H1 (cell line): ENCODE results near the gene LRR1. TPM values are rescaled to one million over a fixed set of nuclear protein-coding genes. Genes with fewer than 3 reads are reported as not detected.

Source experiments
- ATF2 ChIP-seq: IDR thresholded peaks from 2 replicates; pipeline ENCODE4 v1.6.1; 2012; ENCODE audit warnings: low read length, inconsistent platforms
- CBX5 ChIP-seq: fragments of 300-800, 300-1000 bp; sonication (generic); IDR thresholded peaks from 2 replicates; pipeline ENCODE4 v1.7.1; 2016; ENCODE audit warnings: antibody characterized with exemption, low read length, low read depth
- CEBPB ChIP-seq: IDR thresholded peaks from 2 replicates; pipeline ENCODE4 v1.6.1; 2012; ENCODE audit warnings: low read depth, low read length
- EGR1 ChIP-seq: IDR thresholded peaks from 2 replicates; pipeline ENCODE4 v1.6.1; 2011; ENCODE audit warnings: low read depth, low read length, borderline replicate concordance
- EP300 ChIP-seq, 2 experiments: IDR thresholded peaks; 1 replicate in 1 of 2; 2 replicates in 1 of 2; pipeline ENCODE4 v1.6.1; 2011 to 2012; ENCODE audit warnings: low read depth in 2 of 2, low read length in 2 of 2, mild to moderate bottlenecking in 2 of 2, borderline replicate concordance in 1 of 2, inconsistent platforms in 1 of 2, moderate library complexity in 1 of 2
- EZH2 ChIP-seq: fragments of 200-600 bp; sonication (generic); IDR thresholded peaks from 2 replicates; pipeline ENCODE4 v1.7.1; 2012; ENCODE audit warnings: low read depth, mild to moderate bottlenecking, moderate library complexity, low read length, inconsistent platforms; ENCODE audit not compliant: severe bottlenecking
- GABPA ChIP-seq: IDR thresholded peaks from 2 replicates; pipeline ENCODE4 v1.6.1; 2011; ENCODE audit warnings: mild to moderate bottlenecking, low read length, moderate library complexity, borderline replicate concordance; ENCODE audit not compliant: insufficient read depth
- HDAC2 ChIP-seq, 2 experiments: fragments of 300-600 bp in 1 of 2; sonication (generic) in 1 of 2; IDR thresholded peaks; 2 replicates each; pipeline ENCODE4 v1.6.1; 2011 to 2012; ENCODE audit warnings: low read depth in 2 of 2, low read length in 2 of 2, mild to moderate bottlenecking in 2 of 2, moderate library complexity in 2 of 2, borderline replicate concordance in 1 of 2, inconsistent platforms in 1 of 2
- JUN ChIP-seq: IDR thresholded peaks from 2 replicates; pipeline ENCODE4 v1.6.1; 2011; ENCODE audit warnings: low read depth, mild to moderate bottlenecking, improper control_type of control experiment, low read length
- KDM5A ChIP-seq: fragments of 200-600 bp; IDR thresholded peaks from 2 replicates; pipeline ENCODE4 v1.7.1; 2012; ENCODE audit warnings: mild to moderate bottlenecking, low read length, inconsistent platforms, mixed read lengths
- MAFK ChIP-seq: IDR thresholded peaks from 2 replicates; pipeline ENCODE4 v1.6.1; 2012; ENCODE audit warnings: low read depth, mild to moderate bottlenecking, improper control_type of control experiment, low read length
- POU5F1 ChIP-seq: IDR thresholded peaks from 2 replicates; pipeline ENCODE4 v1.6.1; 2011; ENCODE audit warnings: low read depth, mild to moderate bottlenecking, low read length, moderate library complexity
- RBBP5 ChIP-seq: IDR thresholded peaks from 2 replicates; pipeline ENCODE4 v1.7.1; 2012; ENCODE audit warnings: low read depth, mild to moderate bottlenecking, inconsistent platforms, low read length, moderate library complexity, borderline replicate concordance
- RNF2 ChIP-seq: fragments of 200-900, 300-1000 bp; sonication (generic); IDR thresholded peaks from 2 replicates; pipeline ENCODE4 v1.7.1; 2016; ENCODE audit warnings: borderline replicate concordance, low read depth, mild to moderate bottlenecking, antibody characterized with exemption, low read length; ENCODE audit not compliant: poor library complexity, severe bottlenecking; ENCODE audit errors: missing control alignments
- SRF ChIP-seq: IDR thresholded peaks from 2 replicates; pipeline ENCODE4 v1.6.1; 2011; ENCODE audit warnings: mild to moderate bottlenecking, low read depth, low read length, moderate library complexity
- TBP ChIP-seq: IDR thresholded peaks from 2 replicates; pipeline ENCODE4 v1.6.1; 2011; ENCODE audit warnings: low read depth, low read length, improper control_type of control experiment
- polyA plus RNA-seq, 7 experiments: library from polyadenylated mRNA; depleted of rRNA in 3 of 7; stranded (reverse) in 5 of 7; unstranded in 2 of 7; fragments of >200 nt in 5 of 7; fragments of 200-250 nt in 2 of 7; gene quantifications; 1 replicate in 5 of 7; 2 replicates in 1 of 7; 4 replicates in 1 of 7; pipeline versions ENCODE4 v1.2.1 to v1.2.3, GENCODE V29; 2011 to 2013; ENCODE audit warnings: missing spikeins in 2 of 7, mixed read lengths in 2 of 7
- total RNA-seq: library from RNA; stranded (reverse); fragmentation: NEBNext Ultra II Directional; extraction: Animal tissue kit (Norgen Biotek cat#: 25700); gene quantifications from 2 replicates; pipeline ENCODE4 v1.2.1, GENCODE V29; 2021

LRR1 gene
- total and polyA plus RNA-seq, 2 of the 8 experiments (the other 6 are each of a cell fraction or from before 2014, with no cell fraction given), result 30.7 to 37.5 TPM

- TF ChIP-seq CEBPB (no peak), EZH2 (no peak), EGR1 (peak; percentile 86; the same call in 1 of the 2 replicates), EP300 (IDR thresholded peaks at IDR 0.05; ENCODE audit: borderline replicate concordance in 1 of 2, low read depth in 2 of 2, low read length in 2 of 2) (0 out of 3 replicates have a peak, but pooled peaks of 1 of the 2 experiments have one; percentile 9), MAFK (no peak), JUN (no peak), ATF2 (no peak), SRF (no peak), RNF2 (no peak), POU5F1 (no peak), CBX5 (no peak), RBBP5 (peak; percentile 38; the same call in 1 of the 2 replicates), GABPA (no peak), TBP (peak; percentile 73; the same call in 1 of the 2 replicates), HDAC2 (IDR thresholded peaks at IDR 0.05; ENCODE audit: borderline replicate concordance in 1 of 2, low read depth in 2 of 2, low read length in 2 of 2) (peak in 1 of 2 experiments; percentile 9; a peak in 2 of 4 replicates), KDM5A (peak; percentile 12; the same call in 1 of the 2 replicates)
Observed at GRCh38 chr14:49633640-49634546, 35.2 kb downstream of the LRR1 start (continued).
